Measurements from ENCODE around the gene HTATSF1. TPM values are rescaled to one million over a fixed set of nuclear protein-coding genes. Genes with fewer than 3 reads are reported as not detected.

Gene HTATSF1, protein sequence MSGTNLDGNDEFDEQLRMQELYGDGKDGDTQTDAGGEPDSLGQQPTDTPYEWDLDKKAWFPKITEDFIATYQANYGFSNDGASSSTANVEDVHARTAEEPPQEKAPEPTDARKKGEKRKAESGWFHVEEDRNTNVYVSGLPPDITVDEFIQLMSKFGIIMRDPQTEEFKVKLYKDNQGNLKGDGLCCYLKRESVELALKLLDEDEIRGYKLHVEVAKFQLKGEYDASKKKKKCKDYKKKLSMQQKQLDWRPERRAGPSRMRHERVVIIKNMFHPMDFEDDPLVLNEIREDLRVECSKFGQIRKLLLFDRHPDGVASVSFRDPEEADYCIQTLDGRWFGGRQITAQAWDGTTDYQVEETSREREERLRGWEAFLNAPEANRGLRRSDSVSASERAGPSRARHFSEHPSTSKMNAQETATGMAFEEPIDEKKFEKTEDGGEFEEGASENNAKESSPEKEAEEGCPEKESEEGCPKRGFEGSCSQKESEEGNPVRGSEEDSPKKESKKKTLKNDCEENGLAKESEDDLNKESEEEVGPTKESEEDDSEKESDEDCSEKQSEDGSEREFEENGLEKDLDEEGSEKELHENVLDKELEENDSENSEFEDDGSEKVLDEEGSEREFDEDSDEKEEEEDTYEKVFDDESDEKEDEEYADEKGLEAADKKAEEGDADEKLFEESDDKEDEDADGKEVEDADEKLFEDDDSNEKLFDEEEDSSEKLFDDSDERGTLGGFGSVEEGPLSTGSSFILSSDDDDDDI
- 68.9 and 72.8 TPM in 2 replicates for total RNA-seq (2014; rRNA removed)
- polyA plus RNA-seq (2012): 28.8 TPM

DNA sequence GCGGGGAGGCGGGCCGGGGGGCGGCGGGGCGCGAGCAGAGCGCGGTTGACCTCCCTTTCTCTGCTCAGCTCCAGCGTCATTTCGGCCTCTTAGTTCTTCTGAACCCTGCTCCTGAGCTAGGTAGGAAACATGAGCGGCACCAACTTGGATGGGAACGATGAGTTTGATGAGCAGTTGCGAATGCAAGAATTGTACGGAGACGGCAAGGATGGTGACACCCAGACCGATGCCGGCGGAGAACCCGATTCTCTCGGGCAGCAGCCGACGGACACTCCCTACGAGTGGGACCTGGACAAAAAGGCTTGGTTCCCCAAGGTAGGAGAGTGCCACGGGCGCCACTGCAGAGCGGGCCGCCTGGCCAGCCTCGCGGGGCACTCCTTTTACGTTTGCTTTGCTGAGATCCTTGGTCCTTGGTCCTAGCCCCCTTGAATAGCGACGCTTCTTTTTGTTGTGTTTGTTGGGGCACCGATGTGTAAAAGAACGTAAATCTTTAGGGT is at the start of gene HTATSF1:
Gene HTATSF1, plus strand, starts transcription at position 37 of the 497 bp plus-strand sequence. Its CDS starts 93 bp downstream, at position 130.
- DNase-seq (ENCODE audit: low read depth): no peak

DNA sequence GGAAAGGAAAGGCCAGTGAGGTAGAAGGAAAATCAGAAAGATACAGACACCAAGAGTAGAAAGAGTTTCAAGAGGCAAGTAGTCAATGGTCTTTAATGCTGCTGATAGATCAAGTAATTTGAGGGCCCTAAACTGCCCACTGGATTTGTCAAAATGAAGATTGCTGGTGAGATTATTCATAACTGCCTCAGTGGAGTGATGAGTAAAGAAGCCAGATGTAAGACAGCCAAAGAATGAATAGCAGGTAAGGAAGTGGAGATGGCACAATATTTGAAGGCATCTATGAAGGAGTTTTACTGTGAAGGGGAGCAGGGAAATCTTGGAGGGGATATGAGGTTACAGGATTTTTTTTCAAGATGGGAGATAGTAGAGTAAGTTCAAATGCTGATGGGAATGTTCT is 49.4 kb upstream of the HTATSF1 start:
- no peak for DNase-seq (ENCODE audit: low read depth)

DNA sequence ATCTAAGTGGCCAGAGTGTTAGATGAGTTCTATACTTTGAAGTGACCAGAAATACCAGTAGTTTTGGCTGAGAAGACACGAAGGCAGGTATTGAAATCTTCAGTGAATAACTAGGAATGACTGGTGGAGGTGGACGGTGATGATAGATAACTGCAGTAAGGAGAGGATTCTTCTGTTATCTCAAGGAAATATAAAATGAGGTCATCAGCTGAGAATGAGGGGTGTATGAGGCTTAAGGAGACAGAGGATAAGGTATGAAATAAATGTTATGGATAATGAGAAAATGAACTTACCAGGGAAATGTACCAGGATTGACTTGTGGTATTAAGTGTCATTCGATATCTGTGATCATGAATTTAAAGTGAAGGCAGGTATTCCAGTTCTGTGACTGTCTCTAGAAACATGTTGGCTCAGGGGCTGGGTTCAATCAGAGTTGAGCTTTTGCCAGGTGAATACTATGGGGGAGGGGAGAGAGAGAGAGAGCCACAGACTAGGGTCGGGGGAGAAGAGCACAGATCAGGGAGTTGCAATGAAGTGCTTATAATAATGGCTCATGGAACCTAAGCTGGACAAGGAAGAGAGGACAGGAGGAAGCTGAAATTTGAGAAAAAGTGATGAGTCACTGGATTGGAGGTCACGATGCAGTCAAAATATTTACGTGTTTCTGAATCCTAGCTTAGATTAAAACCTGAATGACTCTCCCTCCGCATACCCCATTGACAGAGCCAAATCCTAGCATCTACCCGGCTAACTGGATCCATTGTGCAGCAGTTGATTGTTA is 47.2 kb upstream of the HTATSF1 start:
- DNase-seq (ENCODE audit: low read depth): no peak

DNA sequence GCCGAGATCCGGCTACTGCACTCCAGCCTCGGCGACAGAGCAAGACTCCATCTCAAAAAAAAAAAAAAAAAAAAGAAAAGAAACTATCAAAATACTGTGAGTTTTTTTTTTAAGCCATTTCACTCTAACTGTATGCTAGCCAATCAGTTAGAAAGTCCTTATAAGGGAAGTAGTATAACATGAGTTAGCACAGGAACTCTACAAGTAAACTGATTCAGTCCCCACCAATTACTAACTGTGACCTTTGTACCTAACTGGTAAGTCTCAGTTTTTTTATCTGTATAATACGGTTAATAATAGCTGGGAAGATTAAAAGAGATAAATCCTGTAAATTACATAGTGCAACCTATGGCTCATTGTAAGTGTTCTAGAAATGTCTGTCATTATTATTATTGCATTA is 44.8 kb upstream of the HTATSF1 start:
- no peak for DNase-seq (ENCODE audit: low read depth)

DNA sequence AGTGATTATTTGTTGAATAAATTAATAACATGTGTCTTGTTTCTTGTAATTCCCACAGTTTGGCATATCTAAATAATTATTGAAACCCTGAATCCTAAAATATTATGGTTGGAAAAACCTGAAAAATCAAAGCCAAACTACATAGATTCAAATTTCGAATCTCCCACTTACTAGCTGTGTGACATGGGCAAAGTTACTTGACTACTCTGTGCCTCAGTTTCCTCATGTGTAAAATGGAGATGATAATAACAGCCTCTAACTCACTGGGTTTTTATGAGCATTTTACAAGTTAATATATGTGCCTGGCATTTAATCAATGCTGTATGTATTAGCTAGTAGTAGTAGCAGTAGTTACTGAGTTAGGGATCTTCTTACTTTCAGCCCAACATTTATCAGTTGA is 44.3 kb upstream of the HTATSF1 start:
- no peak for DNase-seq (ENCODE audit: low read depth)

DNA sequence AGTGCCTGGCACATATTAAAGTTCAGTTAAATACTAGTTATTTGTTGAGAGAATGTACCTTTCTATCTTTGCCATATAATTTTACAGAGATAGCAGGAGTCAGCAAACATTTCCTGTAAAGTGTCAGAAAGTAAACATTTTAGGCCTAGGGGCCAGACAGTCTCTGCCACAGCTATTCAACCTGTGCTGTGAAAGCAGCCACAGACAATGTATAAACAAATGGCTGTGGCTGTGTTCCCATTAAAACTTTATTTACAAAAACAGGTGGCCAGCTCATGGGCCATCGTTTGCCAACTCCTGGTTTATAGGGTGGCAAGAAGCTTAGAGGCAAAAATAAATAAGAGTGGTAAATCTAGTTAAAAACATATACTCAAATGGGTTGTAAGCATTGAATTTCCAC is 43.6 kb upstream of the HTATSF1 start:
- DNase-seq (ENCODE audit: low read depth): no peak

DNA sequence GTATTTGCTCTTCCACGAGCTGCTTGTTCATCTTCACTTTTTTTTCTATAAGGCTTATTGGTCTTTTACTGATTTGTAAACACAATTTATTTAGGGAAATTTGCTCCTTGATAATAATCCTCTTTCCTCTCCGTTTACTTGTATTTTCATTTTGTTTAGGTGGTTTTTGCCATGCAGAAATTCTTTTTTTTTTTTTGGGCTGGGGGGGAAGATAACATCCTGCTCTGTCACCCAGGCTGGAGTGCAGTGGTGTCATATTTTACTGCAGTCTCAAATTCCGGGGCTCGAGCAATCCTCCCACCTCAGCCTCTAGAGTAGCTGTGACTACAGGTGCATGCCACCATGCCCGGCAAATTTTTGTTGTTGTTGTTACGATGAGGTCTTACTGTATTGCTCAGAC is 41.3 kb upstream of the HTATSF1 start:
- DNase-seq (ENCODE audit: low read depth): no peak

DNA sequence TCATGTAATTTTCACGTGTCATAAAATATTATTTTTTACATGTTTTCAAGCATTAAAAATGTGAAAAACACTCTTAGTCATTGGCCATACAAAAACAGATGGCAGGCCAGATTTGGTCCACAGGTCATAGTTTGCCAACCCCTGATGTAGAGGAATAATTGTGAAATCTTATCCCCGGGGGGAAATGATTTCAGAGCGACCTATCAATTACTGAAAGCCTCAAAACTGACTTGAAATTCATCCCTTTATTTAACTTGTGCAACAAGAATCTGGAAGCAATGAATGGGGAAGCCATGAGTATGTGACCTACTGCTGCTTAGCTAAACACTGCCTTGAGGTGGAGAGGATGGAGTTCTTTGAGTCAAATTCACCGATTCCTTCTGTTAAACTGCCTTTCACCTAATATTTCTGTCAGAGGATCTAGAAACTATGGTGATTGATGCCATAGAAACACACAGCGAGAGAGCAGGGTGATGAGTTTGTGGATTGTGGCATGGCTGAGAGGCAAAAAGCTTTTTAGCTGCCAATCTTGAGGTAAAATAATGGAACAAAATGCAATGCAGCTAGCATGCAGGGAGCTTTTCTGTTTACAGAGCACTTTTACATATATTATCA is 40.0 kb upstream of the HTATSF1 start:
- DNase-seq (ENCODE audit: low read depth): peak; percentile 0

DNA sequence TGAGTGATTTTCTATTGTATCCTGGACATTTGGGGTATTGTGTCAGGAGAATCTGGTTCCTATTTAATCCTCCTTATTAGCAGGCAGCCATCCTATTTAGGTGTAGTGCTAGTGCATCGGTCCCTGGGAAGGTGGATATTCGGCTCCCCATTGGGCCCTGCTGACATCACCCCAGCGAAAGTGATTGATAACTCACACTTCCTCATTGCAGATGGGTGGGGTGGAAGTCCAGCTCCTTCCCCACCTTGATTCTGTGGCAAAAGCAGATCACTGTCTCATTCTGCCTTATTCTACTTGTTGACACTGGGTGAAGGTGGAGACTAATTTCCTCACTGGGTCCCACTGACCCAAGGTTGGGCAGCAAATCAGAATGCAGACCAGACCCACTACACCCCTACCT is 32.8 kb upstream of the HTATSF1 start:
- no peak for DNase-seq (ENCODE audit: low read depth)

DNA sequence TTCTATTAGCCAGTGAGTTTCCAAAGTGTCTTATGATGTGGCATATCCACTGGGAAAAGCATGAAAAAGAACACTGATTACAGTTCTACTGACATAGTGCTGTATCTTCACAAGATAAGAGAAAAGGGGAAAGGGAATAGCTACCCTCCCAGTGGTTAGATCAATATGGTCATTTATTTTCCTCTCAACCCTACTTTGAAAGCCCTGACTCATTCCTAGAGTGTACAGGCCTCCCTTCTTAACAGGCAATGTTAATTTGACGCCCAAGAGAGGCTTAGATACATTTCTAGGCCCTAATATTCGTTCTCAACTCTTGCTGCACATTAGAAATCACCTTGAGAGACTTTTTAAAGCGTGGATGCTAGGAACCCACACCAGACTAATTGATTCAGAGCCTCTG is 30.1 kb upstream of the HTATSF1 start:
- DNase-seq (ENCODE audit: low read depth): no peak

DNA sequence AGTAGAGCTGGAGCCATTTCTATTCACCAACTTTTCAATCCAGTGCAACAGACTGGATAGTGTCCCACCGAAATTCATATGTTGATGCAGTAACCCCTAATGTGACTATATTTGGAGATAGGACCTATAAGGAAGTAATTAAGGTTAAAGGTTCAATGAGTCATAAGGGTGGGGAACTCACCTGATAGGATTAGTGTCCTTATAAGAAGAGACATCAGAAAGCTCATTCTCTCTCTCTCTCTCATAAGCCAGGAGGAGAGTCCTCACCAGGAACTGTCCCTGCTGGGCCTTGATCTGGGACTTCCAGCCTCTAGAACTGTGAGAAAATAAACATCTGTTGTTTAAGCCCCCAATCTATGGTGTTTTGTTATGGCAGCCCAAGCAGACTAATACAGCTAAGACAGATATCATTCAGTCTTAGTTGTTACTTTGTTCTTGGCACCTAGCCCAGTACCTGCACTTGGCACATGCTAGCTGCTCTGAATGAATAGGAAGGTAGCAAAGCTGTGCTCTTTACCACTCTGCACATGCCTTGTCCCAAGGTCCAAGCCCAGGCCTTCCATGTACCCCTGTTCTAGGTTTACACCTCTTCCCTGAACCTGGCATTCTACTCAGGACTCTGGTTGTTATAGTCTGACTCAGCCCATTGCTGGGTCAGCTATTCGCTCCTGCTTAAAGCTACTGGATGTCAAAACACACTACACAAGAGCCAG is 28.8 kb upstream of the HTATSF1 start:
- DNase-seq (ENCODE audit: low read depth): no peak

DNA sequence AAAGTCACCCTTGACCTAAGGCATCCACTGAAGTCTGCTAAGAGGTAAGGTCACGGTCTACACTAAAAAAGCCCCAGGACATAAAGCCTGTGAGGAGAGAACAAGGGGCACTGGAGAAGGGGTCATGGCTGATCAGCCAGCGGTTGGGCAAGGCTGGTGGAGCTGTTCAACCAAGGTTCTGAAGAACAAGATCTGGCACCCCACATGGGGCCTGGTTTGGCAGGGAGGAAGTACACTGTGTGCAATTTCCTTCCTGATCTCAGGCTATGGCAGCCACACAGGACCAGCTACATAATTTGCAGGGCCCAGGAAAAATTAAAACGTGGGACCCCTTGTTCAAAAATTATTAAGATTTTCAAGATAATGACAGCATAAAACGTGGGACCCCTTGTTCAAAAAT is 23.7 kb upstream of the HTATSF1 start:
- DNase-seq (ENCODE audit: low read depth): no peak

DNA sequence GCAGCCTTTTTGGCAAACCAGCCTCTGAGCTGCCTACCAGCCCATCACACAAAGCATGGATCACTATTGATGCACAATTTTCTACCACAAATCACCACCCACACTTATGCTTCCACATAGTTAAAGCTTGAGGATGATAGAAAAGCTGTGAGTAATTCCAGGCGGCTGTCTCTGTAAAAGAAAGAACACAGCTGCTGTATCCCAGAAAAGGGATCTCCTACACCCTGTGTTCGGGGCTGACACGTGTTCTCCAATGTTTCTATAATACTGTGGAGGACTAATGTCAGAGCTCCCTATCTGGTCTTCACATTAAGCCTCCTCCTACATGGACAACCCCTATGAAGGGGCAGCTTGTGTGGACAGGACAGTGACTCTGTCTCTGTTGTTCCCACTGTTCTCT is 22.2 kb upstream of the HTATSF1 start:
- DNase-seq (ENCODE audit: low read depth): peak; percentile 1

DNA sequence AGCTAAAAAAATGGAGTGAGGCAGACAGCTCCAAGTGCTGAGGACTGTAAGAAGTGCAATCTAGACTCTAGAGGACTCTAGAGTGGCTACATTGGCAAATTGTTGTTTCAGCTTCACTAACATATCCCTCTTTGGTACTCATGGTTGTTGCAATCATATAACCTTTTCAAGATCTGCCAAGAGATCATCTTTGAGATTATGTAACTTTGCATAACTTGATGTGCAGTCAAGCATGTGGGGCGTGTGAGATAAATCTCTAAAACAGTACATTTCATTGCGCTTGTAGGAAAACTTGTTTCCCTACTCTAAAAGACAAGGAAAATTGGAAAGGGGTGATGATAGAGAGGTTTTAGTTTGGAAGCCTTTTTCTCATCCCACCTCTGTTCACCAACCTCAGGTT is 20.9 kb upstream of the HTATSF1 start:
- DNase-seq (ENCODE audit: low read depth): no peak

DNA sequence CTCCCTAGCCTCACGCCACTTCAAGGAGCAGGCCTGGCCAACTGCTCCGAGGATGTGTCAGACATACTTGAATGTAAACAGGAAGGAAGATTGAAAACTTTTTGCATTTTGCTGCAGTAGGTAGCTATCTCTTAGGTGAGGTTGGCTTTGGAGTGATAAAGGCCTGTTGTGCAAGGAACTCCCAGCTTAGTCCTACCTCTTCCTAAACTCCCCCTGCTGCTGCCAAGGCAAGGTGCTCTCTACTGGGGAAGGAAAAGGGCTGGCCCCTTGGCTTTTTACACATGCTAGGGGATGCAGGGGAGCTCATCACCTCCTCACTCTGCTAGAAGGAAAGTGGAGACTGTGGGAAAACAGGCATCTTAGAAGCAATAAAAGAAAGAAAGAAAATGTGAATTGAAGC is 20.4 kb upstream of the HTATSF1 start:
- DNase-seq (ENCODE audit: low read depth): no peak

DNA sequence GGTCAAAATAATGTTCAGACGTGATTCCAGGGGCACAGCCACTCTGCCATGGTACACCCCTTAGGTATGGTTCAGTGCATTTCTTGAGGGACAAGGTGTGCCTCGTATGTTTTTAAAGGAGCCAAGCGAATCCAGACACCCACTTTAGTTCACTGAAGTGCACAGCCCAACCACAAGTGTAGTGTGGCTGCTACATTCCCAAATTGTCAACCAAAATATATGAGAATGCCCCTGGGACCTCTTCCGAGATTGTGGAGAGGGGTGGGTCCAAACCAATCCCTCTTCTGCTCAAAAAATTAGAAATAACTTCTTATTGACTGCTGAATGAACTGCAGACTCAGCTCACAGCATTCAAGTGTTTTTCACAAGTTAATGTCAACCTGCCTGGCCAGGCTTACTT is 17.0 kb upstream of the HTATSF1 start:
- DNase-seq (ENCODE audit: low read depth): no peak

DNA sequence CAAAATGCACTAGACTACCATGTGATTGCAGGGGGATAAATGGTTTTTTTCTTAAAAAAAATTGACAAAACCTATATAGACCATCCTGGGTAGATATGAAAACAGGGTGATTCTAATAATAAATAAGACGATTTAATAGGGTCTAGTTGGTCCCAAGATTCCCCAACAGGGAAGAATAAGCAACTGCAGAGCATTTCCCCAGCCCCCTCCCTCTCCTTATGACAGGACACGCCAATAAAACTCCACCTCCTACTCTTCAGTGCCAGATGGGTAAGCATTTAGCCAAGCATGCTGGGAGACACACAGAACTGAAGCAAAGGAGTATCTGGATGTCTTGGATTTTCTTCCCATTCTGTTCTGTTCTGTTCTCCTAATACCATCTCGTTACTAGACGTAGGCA is 9.7 kb upstream of the HTATSF1 start, which contains the start of gene BRS3:
Gene BRS3, plus strand, starts transcription at position 301 of the 400 bp plus-strand sequence. CDS start 168 bp downstream, outside the sequence.
- no peak for DNase-seq (ENCODE audit: low read depth)

DNA sequence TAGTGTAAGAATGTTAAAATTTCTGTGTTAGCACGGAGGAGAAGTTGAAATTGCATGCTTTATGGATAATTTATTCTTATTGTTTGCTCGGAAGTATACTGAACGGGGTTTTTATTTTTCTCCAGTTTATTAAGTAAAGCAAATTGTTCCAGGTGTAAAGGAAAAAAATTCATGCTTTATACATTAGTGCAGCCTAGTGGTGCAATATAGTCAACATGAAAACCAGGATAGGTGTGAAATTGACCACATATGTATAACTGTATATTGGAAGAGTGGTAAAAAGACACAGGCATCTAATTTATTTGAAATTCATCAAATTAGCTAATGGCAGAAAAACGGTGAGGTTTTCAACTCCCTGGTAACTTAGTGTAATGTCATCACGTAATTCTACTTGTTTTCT is 8.7 kb upstream of the HTATSF1 start:
- no peak for DNase-seq (ENCODE audit: low read depth)

DNA sequence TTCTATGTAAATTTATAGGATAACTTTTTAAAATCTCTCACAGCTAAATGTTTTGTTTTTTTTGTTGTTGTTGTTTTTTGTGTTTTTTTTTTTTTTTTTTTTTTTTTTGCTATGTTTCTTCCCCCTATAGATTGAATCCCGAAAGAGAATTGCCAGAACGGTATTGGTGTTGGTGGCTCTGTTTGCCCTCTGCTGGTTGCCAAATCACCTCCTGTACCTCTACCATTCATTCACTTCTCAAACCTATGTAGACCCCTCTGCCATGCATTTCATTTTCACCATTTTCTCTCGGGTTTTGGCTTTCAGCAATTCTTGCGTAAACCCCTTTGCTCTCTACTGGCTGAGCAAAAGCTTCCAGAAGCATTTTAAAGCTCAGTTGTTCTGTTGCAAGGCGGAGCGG is 5.6 kb upstream of the HTATSF1 start:
- DNase-seq (ENCODE audit: low read depth): no peak

DNA sequence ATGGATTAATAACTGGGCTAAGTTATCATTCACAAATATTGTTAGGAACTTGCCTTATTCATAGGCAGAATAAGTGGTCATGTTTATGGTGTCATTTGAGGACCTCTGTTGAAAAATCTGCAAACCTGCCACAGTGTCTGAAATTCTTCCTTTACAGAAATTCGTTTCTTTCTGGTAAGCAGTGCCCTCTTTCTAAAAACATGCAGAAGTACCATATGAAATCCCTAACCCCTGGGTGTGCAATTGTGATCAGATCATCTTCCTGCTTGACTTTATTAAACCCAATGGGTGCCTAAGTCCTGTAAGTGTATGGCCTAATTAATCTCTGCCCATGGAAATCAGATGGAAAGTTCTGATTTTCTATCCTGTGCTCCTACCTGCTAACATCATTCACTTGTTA is 4.4 kb upstream of the HTATSF1 start:
- no peak for DNase-seq (ENCODE audit: low read depth)

DNA sequence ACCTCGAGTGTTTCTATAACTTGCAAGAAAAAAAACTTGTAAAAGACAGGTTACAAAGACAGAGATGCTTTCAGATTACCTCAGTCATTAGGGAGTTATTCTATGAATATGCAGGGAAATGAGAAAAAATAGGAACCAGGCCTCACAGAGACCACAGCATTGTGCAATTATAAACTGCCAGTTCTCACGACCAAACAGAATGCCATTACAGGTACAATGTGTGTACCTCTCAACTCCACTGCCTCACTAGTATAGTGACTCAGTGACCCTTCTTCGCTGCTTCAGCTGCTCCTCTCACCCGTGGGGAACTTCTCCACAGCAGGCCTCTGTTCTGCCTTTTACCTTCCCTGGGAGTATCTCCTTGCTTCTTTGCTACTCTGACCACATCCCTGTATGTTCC is 2.3 kb upstream of the HTATSF1 start:
- no peak for DNase-seq (ENCODE audit: low read depth)

Data from LHCN-M2 (cell line).